ENCODE results near the gene SV2A.
A peak's percentile ranks its signal among the peaks of the same experiment; 100 is the strongest.

The SV2A gene

GRCh38 chr1:149885339-149886120 is 32.1 kb downstream of the SV2A start (continued):
- TF ChIP-seq ZNF449 (tag by site-specific recombination; IDR thresholded peaks at IDR 0.05): peak; percentile 47; the same call in 1 of the 2 replicates
- TF ChIP-seq PRDM10 (tag by site-specific recombination; IDR thresholded peaks at IDR 0.05): 0 out of 2 replicates have a peak, but pooled peaks have one; percentile 56
- TF ChIP-seq ELK4 (IDR thresholded peaks at IDR 0.05; ENCODE audit: borderline replicate concordance, low read depth, low read length): no peak
- no peak for TF ChIP-seq ZNF48 (tag by site-specific recombination; IDR thresholded peaks at IDR 0.05)
- TF ChIP-seq ZNF549 (tag by site-specific recombination; IDR thresholded peaks at IDR 0.05): no peak
- peak; percentile 55 for TF ChIP-seq GLIS1 (tag by site-specific recombination; IDR thresholded peaks at IDR 0.05)
- TF ChIP-seq ZNF426 (tag by site-specific recombination; IDR thresholded peaks at IDR 0.05): no peak
- TF ChIP-seq ZNF416 (tag by site-specific recombination; IDR thresholded peaks at IDR 0.05): no peak
- no peak for TF ChIP-seq ZNF280D (tag by site-specific recombination; IDR thresholded peaks at IDR 0.05)
- no peak for TF ChIP-seq GFI1B (tag by site-specific recombination; IDR thresholded peaks at IDR 0.05)
- peak; percentile 23 for TF ChIP-seq ZBTB26 (tag by site-specific recombination; optimal IDR thresholded peaks at IDR 0.05)
- TF ChIP-seq ZNF114 (tag by site-specific recombination; IDR thresholded peaks at IDR 0.05): no peak
- no peak for TF ChIP-seq TSHZ1 (tag by site-specific recombination; IDR thresholded peaks at IDR 0.05; ENCODE audit: borderline replicate concordance)
- peak; percentile 40 for TF ChIP-seq ZNF639 (tag by site-specific recombination; IDR thresholded peaks at IDR 0.05)
- no peak for TF ChIP-seq ZBTB7A (tag by site-specific recombination; IDR thresholded peaks at IDR 0.05; ENCODE audit: low read depth)
- no peak for TF ChIP-seq BCL11B (tag by site-specific recombination; IDR thresholded peaks at IDR 0.05; ENCODE audit: low read depth)
- TF ChIP-seq PATZ1 (tag by site-specific recombination; IDR thresholded peaks at IDR 0.05): no peak; the same call in 1 of the 2 replicates
- TF ChIP-seq GLIS2 (tag by site-specific recombination; IDR thresholded peaks at IDR 0.05): peak; percentile 72
- no peak for TF ChIP-seq ZNF768 (tag by site-specific recombination; IDR thresholded peaks at IDR 0.05)
- no peak for TF ChIP-seq ZNF785 (tag by site-specific recombination; IDR thresholded peaks at IDR 0.05)
